HG02852 (cell line): ENCODE data around the gene BTBD19.
"Not testable (repeated sequence)": the region's sequence is repeated elsewhere in the genome, so short reads cannot be mapped to it uniquely, and the experiment has no call there.

Experiments
- ATAC-seq: cut with Tn5 transposase; IDR thresholded peaks from one replicate; pipeline ENCODE4 v1.9.1; 2021; ENCODE audit warnings: mild to moderate bottlenecking, moderate library complexity; ENCODE audit not compliant: unreplicated experiment

Gene BTBD19

GRCh38 chr1:44808938-44809917 lies 905 bp downstream of the BTBD19 start:
- ATAC-seq = peak; percentile 34

GRCh38 chr1:44810101-44810761 lies 1.9 kb downstream of the BTBD19 start:
- no peak for ATAC-seq

DNA sequence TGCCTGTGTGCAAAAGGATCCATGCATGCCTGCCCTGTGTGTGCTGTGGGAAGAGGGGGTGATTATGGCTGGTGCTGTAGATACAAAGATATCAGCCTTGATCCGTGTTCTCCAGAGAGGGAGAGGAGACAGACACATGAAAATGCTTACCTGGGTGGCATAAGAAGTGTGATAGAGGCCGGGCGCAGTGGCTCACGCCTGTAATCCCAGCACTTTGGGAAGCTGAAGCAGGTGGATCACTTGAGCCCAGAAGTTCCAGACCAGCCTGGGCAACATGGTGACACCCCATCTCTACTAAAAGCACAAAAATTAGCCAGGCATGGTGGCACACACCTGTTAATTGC lies 2.4 kb downstream of the BTBD19 start:
- ATAC-seq = not testable (repeated sequence)

GRCh38 chr1:44811234-44811633 lies 2.9 kb downstream of the BTBD19 start:
- ATAC-seq = no peak

DNA sequence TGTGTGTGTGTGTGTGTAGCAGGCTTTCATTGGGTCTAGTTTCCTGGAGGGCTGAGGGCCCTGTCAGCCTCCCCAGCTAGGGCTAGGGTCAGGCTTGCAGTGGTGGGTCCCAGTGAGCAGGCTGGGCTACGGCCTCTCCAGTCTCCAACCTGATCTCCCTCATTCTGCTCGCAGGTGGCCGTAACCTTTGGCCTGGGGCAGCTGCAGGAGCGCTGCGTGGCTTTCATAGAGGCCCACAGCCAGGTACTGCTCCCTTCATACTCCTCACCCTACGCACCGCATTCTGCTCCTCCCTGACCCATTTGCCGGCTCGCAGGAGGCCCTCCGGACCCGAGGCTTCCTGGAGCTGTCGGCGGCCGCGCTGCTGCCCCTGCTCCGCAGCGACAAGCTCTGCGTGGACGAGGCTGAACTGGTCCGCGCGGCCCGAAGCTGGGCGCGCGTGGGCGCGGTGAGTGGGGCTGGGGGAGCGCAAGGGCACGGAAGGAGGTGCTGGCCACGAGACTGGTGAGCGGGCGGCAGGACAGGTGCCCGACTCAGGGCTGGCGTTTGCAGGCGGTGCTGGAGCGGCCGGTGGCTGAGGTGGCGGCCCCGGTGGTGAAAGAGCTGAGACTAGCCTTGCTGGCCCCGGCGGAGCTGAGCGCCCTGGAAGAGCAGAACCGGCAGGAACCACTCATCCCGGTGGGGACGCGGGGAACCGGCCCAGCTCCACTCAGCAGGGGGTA lies 4.7 kb downstream of the BTBD19 start:
- no peak for ATAC-seq

- not testable (repeated sequence) for ATAC-seq
Observed at GRCh38 chr1:44815926-44816325, 7.6 kb downstream of the BTBD19 start.

DNA sequence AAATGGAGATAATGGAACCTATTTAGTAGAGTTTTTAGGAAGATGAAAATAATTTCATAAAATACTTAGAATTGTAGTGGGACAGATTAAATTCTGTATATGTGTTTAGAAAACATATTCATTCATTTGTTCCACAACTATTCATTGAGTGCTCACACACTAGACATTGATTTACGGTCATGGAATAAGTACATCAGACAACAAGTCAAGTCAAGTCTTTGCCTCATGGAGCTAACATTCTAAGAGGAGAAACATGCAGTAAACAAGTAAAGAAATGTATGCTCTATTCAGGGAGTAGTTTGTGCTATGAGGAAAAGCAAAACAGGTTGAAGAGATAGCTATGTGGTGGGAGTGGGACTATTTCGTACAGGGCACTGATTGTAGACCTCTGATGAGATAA lies 9.0 kb downstream of the BTBD19 start:
- no peak for ATAC-seq

DNA sequence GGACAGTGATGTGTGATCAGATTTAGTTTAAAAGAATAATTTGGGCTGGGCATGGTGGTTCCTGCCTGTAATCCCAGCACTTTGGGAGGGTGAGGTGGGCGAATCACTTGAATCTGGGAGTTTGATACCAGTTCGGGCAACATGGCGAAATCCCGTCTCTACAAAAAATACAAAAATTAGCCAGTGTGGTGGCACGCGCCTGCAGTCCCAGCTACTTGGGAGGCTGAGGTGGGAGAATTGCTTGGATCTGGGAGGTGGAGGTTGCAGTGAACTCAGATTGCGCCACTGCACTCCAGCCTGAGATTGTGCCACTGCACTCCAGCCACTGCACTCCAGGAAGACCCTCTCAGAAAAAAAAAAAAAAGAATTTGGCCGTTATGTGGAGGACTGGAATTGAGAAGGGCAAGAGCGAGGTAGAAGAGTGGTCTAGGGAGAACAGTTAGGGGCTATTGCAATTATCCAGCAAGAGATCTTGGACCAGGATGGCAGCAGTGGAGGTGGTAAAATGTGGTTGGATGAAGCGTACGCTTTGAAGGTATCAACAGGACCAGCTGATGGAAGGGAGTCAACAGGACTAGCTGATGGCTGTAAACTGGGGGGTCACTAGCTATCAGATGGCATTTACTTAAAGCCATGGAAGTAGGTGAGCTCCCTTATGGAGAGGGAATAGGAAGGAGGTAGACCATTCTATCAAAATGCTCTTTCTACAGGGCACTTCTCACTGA lies 9.6 kb downstream of the BTBD19 start:
- no peak for ATAC-seq

DNA sequence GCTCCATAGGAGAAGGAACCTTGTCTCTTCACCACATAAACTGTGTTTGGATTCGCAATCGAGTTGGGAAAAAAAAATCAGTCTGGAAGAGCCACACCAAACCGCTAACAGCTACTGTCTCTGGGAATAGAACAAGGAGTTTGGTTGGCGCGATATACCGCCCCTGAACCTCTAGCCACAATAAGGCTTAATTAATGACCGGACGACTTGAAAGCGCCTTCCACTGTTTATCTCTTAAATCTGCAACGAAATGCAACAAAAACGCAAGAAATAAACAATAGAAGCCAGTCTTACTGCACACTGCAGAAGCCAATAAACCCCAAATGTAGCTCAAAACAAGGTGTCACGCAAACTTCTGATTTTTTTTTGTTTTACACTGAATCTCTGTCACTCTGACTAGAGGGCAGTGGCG lies 10.9 kb downstream of the BTBD19 start:
- ATAC-seq = no peak

GRCh38 chr1:44819608-44820327 lies 11.4 kb downstream of the BTBD19 start:
- ATAC-seq = peak; percentile 76

DNA sequence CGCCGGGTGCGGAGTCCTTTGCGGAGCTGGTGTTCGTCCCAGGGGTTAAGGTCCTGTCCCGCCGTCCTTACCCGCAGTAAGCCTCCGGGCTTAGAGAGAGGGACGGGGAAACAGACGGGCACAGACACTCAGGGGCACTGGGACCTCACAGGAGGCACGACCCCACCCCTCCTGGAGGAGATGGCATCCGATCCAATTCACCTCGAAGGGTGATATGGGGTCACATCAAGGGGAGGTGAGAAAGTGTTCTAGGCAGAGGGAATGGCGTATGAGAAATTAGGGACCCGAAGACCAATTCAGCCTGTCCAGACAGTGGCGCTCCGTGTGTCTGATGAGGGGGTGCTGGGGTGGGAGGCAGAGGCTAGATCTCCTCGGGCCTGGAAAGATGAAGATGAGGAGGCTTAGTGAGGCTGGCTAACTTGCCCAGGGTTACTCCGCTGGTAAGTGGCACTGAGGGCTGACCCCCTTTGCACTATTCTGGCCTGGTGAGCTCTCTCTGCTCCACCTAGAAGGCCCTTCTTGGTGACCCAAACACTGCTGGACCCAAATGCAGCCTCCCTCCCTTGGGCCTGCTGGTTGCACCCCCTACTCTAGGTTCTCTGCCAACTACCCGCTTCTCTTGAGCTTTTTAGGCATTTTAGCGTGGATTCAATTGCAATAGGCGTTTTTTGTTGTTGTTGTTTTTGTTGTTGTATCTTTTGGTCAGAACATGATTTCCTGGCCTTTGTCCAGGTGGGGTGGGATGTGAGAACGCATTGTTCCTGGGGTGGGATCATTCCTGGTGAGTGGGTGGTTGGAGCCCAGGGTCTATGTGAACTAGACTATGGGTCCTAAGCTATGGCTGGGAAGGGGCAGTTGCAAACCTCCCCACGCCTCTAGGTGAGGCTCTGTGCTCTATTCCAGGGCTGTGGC lies 12.3 kb downstream of the BTBD19 start:
- peak; percentile 17 for ATAC-seq

- ATAC-seq = no peak
Observed at GRCh38 chr1:44821240-44821715, 13.0 kb downstream of the BTBD19 start.

GRCh38 chr1:44822131-44822701 lies 13.9 kb downstream of the BTBD19 start:
- ATAC-seq = no peak

DNA sequence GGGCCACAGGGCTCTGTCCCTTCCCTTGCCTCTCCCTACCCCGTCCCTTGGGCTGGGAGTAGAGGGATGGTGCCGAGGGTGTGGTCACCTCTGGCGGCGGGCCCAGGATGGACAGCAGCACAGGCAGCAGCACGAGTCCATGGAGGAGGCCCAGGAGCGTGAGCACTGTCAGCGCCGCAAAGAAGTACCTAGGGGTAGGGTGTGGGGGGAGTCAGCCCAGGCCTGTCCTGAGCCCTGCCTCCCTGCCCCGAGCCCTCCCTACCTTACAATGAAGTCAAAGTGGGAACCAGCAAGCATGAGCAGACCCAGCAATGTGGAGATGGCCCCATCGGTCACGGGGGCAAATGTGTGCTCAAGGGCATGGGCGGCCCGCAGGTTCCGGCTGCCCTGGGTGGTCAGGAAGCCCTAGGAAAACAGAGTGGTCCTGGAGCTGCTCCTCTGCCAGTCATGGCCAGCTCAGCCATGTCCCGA lies 14.7 kb downstream of the BTBD19 start:
- ATAC-seq = no peak

DNA sequence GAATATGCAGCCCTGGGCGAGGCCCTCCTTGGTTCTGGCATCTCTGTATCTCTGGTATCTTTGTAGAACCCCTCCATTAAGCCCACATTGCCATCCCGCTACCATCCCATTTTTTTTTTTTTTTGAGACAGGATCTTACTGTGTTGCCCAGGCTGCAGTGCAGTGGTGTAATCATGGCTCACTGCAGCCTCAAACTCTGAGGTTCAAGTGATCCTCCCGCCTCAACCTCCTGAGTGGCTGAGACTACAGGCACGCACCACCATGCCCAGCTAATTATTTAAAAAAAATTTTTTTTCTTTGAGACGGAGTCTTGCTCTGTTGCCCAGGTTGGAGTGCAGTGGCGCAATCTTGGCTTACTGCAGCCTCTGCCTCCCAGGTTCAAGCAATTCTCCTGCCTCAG lies 16.1 kb downstream of the BTBD19 start:
- not testable (repeated sequence) for ATAC-seq

DNA sequence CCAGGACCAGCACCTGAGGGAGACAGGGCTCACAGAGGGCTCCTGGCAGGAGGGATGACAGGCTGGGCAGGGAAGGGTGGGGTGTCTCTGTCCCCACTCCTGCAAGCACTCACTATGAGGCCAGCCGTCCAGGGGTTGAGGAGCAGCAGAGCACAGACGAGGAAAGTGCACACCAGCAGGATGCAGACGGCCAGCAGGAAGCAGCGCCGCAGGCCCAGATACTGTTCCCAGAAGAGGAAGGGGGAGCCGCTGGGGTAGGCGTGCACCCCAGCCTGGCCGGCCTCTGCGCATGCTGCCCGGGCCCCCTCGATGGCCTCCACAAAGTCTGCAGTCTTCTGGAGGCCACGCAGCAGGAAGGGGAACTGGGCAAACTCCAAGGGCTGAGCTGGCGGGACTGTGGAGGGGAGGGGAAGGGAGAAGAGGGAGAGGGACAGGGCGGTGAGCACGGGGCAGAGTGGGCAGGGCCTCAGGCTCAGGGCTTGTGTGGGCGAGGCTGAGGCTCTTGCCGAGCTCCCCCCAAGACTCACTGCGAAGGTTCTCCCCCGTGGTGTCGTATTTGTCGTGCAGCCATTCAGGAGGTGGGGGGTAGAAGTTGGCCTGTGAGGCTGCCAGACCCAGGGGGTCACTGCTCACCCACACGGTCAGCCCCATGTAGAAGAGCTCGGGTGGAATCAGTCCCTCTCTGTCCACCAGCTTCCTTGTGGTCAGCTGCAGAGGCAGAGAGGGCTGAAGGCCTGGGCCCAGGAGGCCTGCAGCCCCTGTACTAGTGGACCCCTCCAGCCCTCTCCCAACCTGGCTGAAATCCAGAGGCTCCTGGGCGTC lies 18.3 kb downstream of the BTBD19 start:
- no peak for ATAC-seq

DNA sequence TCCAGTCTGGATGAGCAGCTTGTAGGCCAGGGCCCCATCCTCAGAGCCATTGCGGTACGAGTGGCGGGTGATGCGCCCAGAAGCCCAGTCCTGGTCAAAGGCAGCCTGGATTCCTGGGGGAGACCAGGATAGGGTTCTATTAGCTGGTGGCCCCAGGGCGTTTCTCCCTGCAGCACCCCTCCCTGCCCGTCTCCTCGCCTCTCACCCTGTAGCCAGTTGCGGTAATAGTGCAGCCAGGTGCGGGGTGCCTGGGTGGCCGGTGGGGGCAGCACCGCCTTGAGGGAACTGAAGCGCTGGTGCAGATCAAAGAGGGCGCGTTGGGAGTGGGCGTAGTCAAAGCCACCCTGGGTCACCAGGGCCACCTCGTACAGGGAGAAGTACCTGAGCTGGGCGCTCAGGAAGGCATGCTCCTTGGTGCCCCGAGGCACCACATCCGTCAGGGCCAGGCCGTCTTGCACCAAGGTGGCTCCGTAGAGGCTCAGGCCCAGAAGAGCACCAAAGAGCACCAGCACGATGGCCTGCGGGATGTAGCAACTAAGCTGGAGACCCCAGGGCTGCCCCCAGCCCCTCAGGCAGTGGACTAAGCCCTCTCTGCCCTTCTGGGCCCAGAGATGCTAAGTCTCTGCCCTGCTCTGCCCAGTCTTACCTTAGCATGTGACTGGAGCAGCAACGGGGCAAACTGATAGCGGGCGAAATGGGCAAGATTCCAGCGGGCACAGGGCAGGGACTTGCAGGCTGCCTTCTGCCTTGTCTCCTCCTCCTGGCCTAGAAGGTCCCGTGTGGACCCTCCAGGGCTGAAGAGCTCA lies 19.1 kb downstream of the BTBD19 start:
- ATAC-seq = no peak
